Endothelial cell of umbilical vein (primary cell): Measurements from ENCODE around the gene IGFBP1. TPM values are rescaled to one million over a fixed set of nuclear protein-coding genes. Genes with fewer than 3 reads are reported as not detected.

Experiments
- BruUV-seq: library from RNA; stranded (reverse); fragments of 400-500 nt; replicated peaks from 2 replicates; lab custom pipeline; 2021; lab: Mats Ljungman, UMichigan
- CTCF ChIA-PET: fragments of 300-600, 350-600 bp; sonication (Branson Sonifier 250); formaldehyde crosslinking; loops from one replicate; lab custom pipeline; 2021; ENCODE audit warnings: antibody characterized with exemption, inconsistent platforms; lab: Charles Lee
- POLR2A ChIA-PET: fragments of 300-600, 350-600 bp; sonication (Branson Sonifier 250); formaldehyde crosslinking; loops from one replicate; lab custom pipeline; 2021; ENCODE audit warnings: antibody characterized with exemption, inconsistent platforms; lab: Charles Lee
- DNase-seq: peaks from one replicate; pipeline ENCODE4 v3.0.0-alpha.2; 2011; ENCODE audit warnings: low read depth, low spot score
- FAIRE-seq: peaks from 2 replicates; lab custom pipeline; 2011; peaks lifted over from hg19 to GRCh38; lab: Jason Lieb, UNC
- H2AFZ ChIP-seq: 2 replicates; pipeline ENCODE4 v1.6.0; 2012; ENCODE audit warnings: low read depth, low read length, control low read depth, inconsistent platforms
- H3K27ac ChIP-seq: 2 replicates; pipeline ENCODE4 v1.5.1; 2011; ENCODE audit warnings: low read depth, mild to moderate bottlenecking, control low read depth, low read length, moderate library complexity; ENCODE audit not compliant: insufficient read depth
- H3K27me3 ChIP-seq, 2 experiments: 2 replicates each; pipeline versions ENCODE4 v1.6.0 to v1.6.1; 2011; ENCODE audit warnings: low read length in 2 of 2, mixed read lengths in 1 of 2; ENCODE audit not compliant: control insufficient read depth in 2 of 2, insufficient read depth in 2 of 2
- H3K36me3 ChIP-seq, 2 experiments: 2 replicates in 1 of 2; 3 replicates in 1 of 2; pipeline ENCODE4 v1.5.1; 2011; ENCODE audit warnings: low read length in 2 of 2, mild to moderate bottlenecking in 1 of 2, moderate library complexity in 1 of 2; ENCODE audit not compliant: control insufficient read depth in 2 of 2, insufficient read depth in 2 of 2; ENCODE audit errors: extremely low read depth in 1 of 2
- H3K4me1 ChIP-seq: 3 replicates; pipeline ENCODE4 v1.5.1; 2011; ENCODE audit warnings: mild to moderate bottlenecking, low read length; ENCODE audit not compliant: control insufficient read depth, insufficient read depth; ENCODE audit errors: extremely low read depth
- H3K4me2 ChIP-seq: 2 replicates; pipeline ENCODE4 v1.6.1; 2011; ENCODE audit warnings: low read length, control low read depth, mixed read lengths; ENCODE audit not compliant: insufficient read depth
- H3K4me3 ChIP-seq, 3 experiments: fragments of 200-600 bp in 1 of 3; sonication (generic), shearing (Covaris generic) in 1 of 3; replicated peaks in 1 of 3; 2 replicates each; pipeline ENCODE4 v1.5.1; 2011 to 2016; ENCODE audit warnings: control low read depth in 3 of 3, low read length in 3 of 3, mild to moderate bottlenecking in 2 of 3, inconsistent platforms in 1 of 3, low read depth in 1 of 3, moderate library complexity in 1 of 3; ENCODE audit not compliant: insufficient read depth in 1 of 3
- H3K79me2 ChIP-seq: 2 replicates; pipeline ENCODE4 v1.6.0; 2012; ENCODE audit warnings: low read length, inconsistent platforms; ENCODE audit not compliant: control insufficient read depth, insufficient read depth
- H3K9ac ChIP-seq: replicated peaks from 2 replicates; pipeline ENCODE3; 2011; ENCODE audit warnings: low read length, control low read depth; ENCODE audit not compliant: insufficient read depth; ENCODE audit errors: extremely low read depth
- H3K9me1 ChIP-seq: replicated peaks from 3 replicates; pipeline ENCODE4 v1.6.0; 2011; ENCODE audit warnings: mild to moderate bottlenecking, low read length; ENCODE audit not compliant: control insufficient read depth, insufficient read depth; ENCODE audit errors: extremely low read depth
- H3K9me3 ChIP-seq: replicated peaks from 2 replicates; pipeline ENCODE4 v1.5.1; 2012; ENCODE audit warnings: low read length, inconsistent platforms; ENCODE audit not compliant: control insufficient read depth, insufficient read depth
- H4K20me1 ChIP-seq: replicated peaks from 2 replicates; pipeline ENCODE3; 2011; ENCODE audit warnings: mild to moderate bottlenecking, low read length; ENCODE audit not compliant: control insufficient read depth, insufficient read depth; ENCODE audit errors: extremely low read depth
- EZH2 ChIP-seq: IDR thresholded peaks from 2 replicates; pipeline ENCODE4 v1.6.1; 2012; ENCODE audit warnings: borderline replicate concordance, low read depth, mild to moderate bottlenecking, moderate library complexity, low read length, inconsistent platforms; ENCODE audit not compliant: severe bottlenecking
- FOS ChIP-seq: IDR thresholded peaks from 2 replicates; pipeline ENCODE4 v1.6.1; 2011; ENCODE audit warnings: mild to moderate bottlenecking, low read length, moderate library complexity, borderline replicate concordance; ENCODE audit not compliant: insufficient read depth
- GATA2 ChIP-seq: IDR thresholded peaks from 2 replicates; pipeline ENCODE4 v1.7.0; 2011; ENCODE audit warnings: low read depth, mild to moderate bottlenecking, moderate library complexity, mixed read lengths, low read length; ENCODE audit not compliant: insufficient read length, insufficient read depth
- MAX ChIP-seq: IDR thresholded peaks from 2 replicates; pipeline ENCODE4 v1.6.1; 2011; ENCODE audit not compliant: insufficient read depth, insufficient read length
- POLR2A ChIP-seq: IDR thresholded peaks from 2 replicates; pipeline ENCODE4 v1.6.1; 2012; ENCODE audit warnings: low read depth, mild to moderate bottlenecking, control low read depth, low read length
- POLR2AphosphoS5 ChIP-seq: IDR thresholded peaks from 2 replicates; pipeline ENCODE4 v1.6.1; 2012; ENCODE audit warnings: low read depth, mild to moderate bottlenecking, control low read depth, low read length, moderate library complexity; ENCODE audit not compliant: insufficient read depth
- dilution Hi-C: fragments of 300-500 bp; cut with MboI; formaldehyde crosslinking; loops from one replicate; pipeline ENCODE4 v1.15.0; 2019; ENCODE audit warnings: low sequenced_read_pairs; ENCODE audit not compliant: extremely low pct_ligation_motif_present
- intact Hi-C: fragments of 100-400 bp; cut with micrococcal nuclease; formaldehyde crosslinking; loops from one replicate; pipeline ENCODE4 v1.10.0; 2022
- polyA plus RNA-seq, 4 experiments: library from polyadenylated mRNA; depleted of rRNA in 3 of 4; stranded (reverse) in 3 of 4; unstranded in 1 of 4; fragments of >200 nt; gene quantifications; 2 replicates each; pipeline versions ENCODE4 v1.2.1 to v1.2.3, GENCODE V29; 2011 to 2012; ENCODE audit warnings: missing spikeins in 1 of 4
- total RNA-seq: library from RNA; stranded (reverse); gene quantifications from 2 replicates; pipeline ENCODE4 v1.2.3, GENCODE V29; 2021
- TF ChIP-seq, protein P1 (sequence below), 2 donors: IDR thresholded peaks; 1 replicate in 1 of 2; 2 replicates in 1 of 2; pipeline ENCODE4 v1.5.1; 2011; ENCODE audit warnings: low read length in 2 of 2, mild to moderate bottlenecking in 2 of 2, moderate library complexity in 2 of 2, control low read depth in 1 of 2, inconsistent platforms in 1 of 2, low read depth in 1 of 2; ENCODE audit not compliant: insufficient read depth in 1 of 2; ENCODE audit errors: extremely low read depth in 1 of 2

The IGFBP1 gene
- total and polyA plus RNA-seq, 2 donors (not counting 3 experiments of a cell fraction or from before 2014, with no cell fraction given): 0.57 to 4.0 TPM

DNA sequence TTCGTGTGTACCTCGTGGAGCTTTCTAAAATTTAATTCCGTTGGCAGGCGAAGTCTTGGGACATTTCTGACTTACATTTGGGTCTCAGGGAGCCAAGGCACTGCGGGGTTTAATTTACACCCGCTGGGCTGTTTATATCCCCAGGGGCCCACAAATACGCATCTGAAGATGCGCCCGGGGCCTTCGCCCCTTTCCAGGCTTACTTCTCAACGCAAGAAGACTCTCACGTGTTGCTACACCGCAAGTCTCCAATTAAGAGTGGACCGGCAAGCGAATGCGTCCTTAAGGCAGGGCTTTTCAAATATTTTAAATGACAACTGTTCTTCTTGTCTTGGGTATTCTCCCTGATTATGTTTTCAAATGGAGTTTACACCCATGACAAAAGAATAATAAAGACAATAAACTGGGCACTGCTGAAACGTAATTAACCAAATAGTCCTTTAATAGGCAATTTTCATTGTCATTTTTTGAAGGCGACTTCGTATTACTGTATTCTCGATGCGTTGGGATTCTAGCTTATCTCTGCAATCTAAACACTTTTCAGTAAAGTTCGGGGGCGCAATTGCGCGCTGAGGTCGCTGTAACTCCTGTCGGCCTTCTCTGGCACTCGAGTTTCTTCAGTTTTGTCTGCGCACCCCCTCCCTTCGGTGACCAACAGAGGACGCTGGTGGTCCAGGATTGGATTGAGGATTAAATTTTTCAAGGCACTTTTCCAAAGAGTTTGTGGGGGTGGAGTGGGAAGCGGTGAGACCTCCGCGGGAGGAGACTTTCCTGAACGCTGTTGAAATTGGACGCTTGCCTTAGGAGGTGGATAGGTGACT lies 33.6 kb downstream of the IGFBP1 start:
- no peaks in the 10 kb centered on the region for H3K79me2 ChIP-seq
- POLR2A ChIA-PET: no interaction called here

More for the DNA sequence above, 33.6 kb downstream of the IGFBP1 start:
- Histone ChIP-seq H3K27ac (no peak overlapping the region), H3K9ac (peak overlapping the region; percentile 24), H3K9me1 (no peaks in the 10 kb centered on the region), H4K20me1 (no peaks in the 10 kb centered on the region), H3K4me3 (peak overlapping the region in 2 of 3 experiments; percentile 13 to 52), H2AFZ (peak overlapping the region; percentile 65), H3K36me3 (no peaks in the 10 kb centered on the region), H3K9me3 (no peaks in the 10 kb centered on the region), H3K4me2 (peak overlapping the region; percentile 82), H3K27me3 (peaks cover 33 to 56% of the 10 kb centered on the region in 2 experiments), H3K4me1 (peaks cover 28% of the 10 kb centered on the region)
- no TSS peak for BruUV-seq
- CTCF ChIA-PET: interaction anchor here (0.7 to 8.6 kb wide), 74 partner anchors 9 to 1512 kb away, joined by 3 to 149 read pairs (median 4); partner anchors contain the start of gene IGFBP1
- dilution Hi-C loops (no loop called here), intact Hi-C loops (loop anchor here (1.0 to 10.0 kb wide), 10 partner anchors 31 to 1332 kb away; no protein-coding TSS in a partner anchor)
- peak; percentile 62 for FAIRE-seq
- TF ChIP-seq GATA2: peak; percentile 66
- TF ChIP-seq, protein P1, sequence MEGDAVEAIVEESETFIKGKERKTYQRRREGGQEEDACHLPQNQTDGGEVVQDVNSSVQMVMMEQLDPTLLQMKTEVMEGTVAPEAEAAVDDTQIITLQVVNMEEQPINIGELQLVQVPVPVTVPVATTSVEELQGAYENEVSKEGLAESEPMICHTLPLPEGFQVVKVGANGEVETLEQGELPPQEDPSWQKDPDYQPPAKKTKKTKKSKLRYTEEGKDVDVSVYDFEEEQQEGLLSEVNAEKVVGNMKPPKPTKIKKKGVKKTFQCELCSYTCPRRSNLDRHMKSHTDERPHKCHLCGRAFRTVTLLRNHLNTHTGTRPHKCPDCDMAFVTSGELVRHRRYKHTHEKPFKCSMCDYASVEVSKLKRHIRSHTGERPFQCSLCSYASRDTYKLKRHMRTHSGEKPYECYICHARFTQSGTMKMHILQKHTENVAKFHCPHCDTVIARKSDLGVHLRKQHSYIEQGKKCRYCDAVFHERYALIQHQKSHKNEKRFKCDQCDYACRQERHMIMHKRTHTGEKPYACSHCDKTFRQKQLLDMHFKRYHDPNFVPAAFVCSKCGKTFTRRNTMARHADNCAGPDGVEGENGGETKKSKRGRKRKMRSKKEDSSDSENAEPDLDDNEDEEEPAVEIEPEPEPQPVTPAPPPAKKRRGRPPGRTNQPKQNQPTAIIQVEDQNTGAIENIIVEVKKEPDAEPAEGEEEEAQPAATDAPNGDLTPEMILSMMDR (IDR thresholded peaks at IDR 0.05; ENCODE audit: extremely low read depth in 1 of 2, insufficient read depth in 1 of 2, low read depth in 1 of 2, low read length in 2 of 2): peak; percentile 85 to 86
- no peak for TF ChIP-seq POLR2A
- TF ChIP-seq POLR2AphosphoS5: no peak
- no peak for TF ChIP-seq MAX
- TF ChIP-seq FOS: no peak
- TF ChIP-seq EZH2: no peak
- DNase-seq: peak; percentile 78
